Ammon's horn (tissue), 1 donor: Measurements from ENCODE around the gene ANKRD55.
"Not testable (repeated sequence)": the region's sequence is repeated elsewhere in the genome, so short reads cannot be mapped to it uniquely, and the experiment has no call there.

Source experiments
- DNase-seq: peaks from one replicate; pipeline ENCODE4 v3.0.0-alpha.2; 2016; ENCODE audit warnings: low spot score

The ANKRD55 gene

GRCh38 chr5:56144211-56144610 is 88.9 kb downstream of the ANKRD55 start:
- no peak for DNase-seq

- DNase-seq: no peak
Measured at GRCh38 chr5:56143373-56143714, 89.8 kb downstream of the ANKRD55 start.

DNA sequence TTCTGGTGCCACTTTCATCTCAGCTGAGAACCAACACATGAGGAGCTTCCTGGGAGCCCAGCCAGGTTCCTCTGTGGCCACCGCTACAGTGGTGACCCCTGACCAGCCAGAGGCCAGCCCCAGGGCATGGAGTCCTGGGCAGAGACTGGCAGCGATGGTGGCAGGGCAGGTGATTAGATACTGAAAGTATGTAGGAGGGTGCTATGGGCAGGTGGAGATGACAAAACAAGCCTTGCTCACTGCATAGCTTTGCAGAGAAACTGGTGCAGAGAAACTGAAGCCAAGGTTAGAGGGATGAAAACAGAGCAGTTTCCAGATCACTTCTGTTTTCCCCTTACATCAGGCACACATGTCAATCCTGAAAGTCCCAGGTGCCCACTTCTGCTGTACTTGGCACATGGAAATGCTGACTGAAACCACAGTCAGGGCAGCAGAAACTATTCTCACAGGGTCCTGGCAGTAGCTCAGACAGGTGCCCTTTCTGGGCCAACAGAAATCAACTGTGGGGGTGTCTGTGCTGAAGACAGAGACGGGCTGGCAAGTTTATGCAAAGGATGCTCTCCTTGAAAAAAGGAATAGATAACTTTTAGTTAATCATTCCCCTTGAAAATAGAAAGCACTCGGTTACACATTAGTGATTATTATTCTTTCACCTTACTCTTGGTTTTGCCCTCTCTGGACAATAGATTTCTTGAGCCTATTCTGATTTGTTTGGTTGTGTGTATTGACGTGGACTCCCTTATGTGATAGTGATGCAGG is 90.3 kb downstream of the ANKRD55 start:
- DNase-seq: no peak

DNA sequence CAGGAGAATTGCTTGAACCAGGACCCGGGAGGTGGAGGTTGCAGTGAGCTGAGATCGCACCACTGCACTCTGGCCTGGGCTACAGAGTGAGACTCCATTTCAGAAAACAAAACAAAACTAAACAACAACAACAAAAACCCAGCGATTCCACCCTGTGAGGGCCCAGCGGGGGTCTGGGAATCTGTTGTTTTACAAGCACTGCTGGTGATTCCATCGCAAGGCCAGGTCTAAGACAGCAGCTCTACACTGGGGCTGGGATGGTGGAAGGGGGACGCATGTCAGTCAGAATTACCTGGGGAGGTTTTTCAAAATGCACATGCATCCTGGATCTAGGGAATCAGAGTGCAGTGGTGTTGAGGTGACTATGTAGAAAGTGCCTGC is 90.9 kb downstream of the ANKRD55 start:
- no peak for DNase-seq

GRCh38 chr5:56140073-56140472 is 93.1 kb downstream of the ANKRD55 start:
- DNase-seq: no peak

- no peak for DNase-seq
Measured at GRCh38 chr5:56130664-56131063, 102.5 kb downstream of the ANKRD55 start.

DNA sequence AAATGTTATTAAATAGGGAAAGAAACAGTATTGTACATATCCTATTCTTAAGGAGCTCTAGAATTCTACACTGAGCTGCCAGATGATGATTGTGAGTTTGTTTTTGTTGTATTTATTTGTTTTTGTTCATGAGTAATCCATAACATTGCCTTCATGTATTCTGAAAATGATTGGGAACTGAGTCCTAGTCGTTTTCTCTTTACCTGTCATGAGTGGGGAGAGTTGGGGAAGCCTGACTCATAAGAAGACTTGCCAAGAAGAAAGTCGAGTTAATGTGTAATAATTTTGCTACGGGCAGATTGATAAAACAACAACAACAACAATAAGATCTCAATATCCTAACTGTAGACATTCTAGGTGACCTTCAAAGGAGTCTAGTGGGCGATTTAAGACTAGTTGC is 103.8 kb downstream of the ANKRD55 start:
- DNase-seq: no peak

GRCh38 chr5:56128113-56128512 is 105.0 kb downstream of the ANKRD55 start:
- peak; percentile 48 for DNase-seq

DNA sequence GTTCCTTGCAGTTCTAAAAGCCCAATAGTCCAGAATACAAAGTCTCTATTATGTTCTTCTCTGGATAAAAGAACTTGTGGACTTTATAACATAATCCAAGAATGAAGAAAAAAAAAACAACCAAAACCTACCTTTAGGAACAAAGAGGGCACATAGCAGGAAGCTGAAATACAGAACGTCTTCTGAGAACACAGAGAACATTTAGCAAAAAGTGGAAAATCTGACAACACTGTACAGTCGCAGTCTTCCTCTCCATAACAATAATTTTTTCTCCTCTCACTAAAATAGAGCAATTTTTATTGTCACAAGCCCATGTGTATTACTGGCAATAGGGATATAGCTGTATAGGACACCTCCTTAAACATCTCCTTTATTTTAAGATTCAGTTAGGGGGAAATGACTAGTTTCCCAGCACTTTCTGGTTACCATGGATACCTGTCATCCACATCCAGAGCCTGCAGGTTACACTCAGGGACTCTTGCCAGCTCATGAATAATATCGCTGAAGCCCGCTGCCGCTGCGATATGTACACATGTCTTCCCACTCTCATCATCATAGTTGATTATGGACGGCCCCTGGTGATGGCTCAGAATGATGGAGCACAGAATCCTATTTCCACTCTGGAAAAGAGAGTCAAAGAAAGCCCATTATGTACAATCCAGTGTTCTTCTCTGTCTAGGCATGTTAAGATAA is 106.5 kb downstream of the ANKRD55 start:
- DNase-seq: no peak

DNA sequence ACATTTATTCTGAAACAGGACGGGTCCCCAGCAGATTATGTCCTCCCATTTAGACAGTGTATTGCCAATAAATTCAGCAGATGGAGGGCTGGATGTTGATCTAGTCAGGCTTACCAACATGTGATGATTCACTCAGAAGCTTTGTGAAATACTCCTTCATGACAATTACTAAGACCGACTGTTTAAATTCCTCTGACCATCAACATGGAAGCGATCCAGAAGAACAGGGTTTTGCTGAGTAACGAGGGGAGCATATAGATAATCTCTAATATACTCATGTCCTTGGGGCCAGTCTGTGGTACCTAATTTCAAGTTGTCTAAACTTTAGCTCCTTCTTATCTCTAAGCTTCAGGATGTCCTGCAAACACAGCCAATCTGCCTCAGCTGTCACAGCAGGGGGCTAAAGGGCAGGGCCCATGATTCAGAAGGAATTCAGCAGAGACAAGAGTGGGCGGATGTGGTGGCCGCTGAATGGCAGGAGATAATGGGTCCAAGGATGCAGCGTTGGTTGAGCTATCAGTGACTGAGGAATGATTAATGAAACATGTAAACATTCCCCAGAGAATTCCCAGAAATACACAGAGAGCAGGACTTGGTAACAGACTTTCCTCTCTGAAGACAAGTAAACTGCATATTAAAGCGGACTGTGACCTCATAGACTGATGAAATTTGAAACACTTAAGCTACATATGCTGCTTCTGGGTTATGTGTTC is 109.4 kb downstream of the ANKRD55 start:
- no peak for DNase-seq

GRCh38 chr5:56122360-56122985 is 110.7 kb downstream of the ANKRD55 start:
- DNase-seq: not testable (repeated sequence)

- no peak for DNase-seq
Measured at GRCh38 chr5:56119050-56119449, 114.1 kb downstream of the ANKRD55 start.

DNA sequence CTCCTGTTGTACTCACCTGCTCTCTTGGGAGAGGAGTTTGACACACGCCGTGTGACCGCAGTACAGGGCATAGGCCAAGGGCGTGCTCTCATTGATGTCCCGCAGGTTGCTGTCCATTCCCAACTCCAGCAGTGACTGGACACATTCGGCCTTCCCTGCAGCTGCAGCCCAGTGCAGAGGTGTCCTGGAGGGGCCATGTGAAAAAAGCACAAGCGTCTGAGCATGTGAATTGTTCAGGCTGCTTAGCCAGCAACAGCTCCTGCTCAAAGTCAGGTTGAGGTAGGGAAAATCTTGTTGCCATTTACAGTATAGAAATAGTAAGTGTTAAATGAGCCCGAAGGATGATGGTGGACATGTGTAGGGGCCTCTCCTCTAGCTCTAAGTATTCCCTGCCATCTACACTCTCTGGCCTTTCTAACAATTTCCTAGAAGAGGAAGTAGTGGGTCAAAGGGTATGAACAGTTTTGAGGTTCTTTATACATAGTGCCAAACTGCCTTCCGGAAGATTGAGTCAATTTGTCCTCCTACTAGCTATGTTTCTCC is 116.5 kb downstream of the ANKRD55 start:
- DNase-seq: no peak

GRCh38 chr5:56115589-56115988 is 117.5 kb downstream of the ANKRD55 start:
- no peak for DNase-seq

DNA sequence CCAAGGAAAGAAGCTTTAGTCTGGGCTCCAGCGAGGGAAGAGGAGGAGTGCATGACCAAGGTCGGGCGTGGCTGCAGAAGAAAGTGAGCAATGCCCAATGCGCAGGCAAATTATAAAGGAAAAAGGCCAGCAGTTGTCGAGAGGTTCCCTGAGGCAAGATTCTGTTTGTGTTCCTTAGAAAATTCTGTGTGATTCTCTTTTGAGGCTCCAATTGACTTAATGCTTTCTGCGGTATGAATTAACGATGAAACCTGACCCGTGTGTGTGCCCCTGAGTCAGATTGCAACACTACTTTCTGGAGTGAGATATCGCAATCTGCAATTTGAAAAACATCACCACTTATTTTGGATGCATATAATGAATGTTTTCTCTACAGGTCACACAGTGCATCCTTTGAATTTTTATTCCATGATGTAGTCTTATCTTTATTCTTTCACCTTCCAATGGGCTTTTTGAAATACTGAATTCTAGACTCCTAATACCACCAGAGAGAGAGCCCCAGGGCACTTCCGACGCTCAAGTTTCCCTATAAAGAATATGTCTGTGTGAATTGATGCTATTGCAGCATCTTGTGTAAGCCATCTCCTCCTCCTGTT is 120.5 kb downstream of the ANKRD55 start:
- DNase-seq: no peak

DNA sequence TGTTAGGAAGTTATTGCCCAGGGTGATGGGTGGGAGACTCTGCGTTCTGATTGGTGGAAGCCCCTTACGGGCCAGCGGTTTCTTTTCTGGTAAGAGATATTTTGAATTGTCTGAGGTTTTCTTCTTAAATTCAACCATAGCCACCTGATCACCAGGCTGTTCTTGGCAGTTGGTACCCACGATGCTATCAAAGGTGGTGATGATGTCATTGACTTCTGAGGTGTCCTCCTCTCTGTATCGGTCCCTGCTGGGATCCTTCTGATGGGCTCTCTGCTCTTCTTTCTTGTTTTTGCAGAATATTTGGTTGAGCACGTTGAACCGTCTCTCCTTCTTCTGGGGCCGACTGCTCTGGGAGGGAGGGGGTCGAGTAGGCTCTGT is 121.7 kb downstream of the ANKRD55 start:
- DNase-seq: no peak

DNA sequence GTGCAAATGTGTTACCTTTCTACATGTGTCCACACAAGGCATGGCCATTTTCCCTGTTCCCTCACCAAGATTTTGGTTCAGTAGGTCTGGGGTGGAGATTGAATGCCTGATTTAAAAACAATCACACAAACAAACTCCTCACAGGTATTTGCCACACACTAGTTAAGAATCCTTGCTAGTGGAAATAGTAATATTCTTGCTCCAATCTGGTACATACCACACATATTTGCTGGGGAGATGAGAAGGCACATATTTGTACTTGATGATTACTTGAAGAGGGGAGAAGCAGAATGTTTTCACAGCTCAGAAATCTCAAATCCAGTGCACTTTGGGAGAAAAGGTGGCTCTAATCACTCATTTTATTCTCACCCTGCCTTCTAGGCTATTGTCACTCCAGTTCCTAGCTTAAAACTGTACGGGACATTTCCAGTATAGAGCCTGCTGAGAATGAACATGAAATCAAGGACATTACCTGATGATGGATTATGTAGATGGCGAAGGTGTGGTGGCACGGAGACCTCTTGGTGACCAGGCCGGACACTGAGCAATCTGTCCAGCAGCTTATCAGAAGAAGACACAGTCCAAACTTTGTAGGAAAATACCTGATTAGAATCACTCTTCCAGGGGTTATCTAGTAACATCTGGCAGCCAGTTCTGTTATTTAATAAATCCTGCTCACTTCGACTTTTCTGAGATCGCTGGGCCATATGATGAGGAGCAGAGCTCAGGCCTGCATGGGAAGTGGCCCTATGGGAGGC is 122.3 kb downstream of the ANKRD55 start:
- DNase-seq: no peak

GRCh38 chr5:56108246-56108645 is 124.9 kb downstream of the ANKRD55 start:
- DNase-seq: no peak

GRCh38 chr5:56106837-56107236 is 126.3 kb downstream of the ANKRD55 start:
- no peak for DNase-seq

GRCh38 chr5:56105511-56106291 is 127.4 kb downstream of the ANKRD55 start:
- peak; percentile 36 for DNase-seq
